T-helper 17 cell (primary cell): ENCODE data around the gene PLIN5. TPM values are rescaled to one million over a fixed set of nuclear protein-coding genes. Genes with fewer than 3 reads are reported as not detected.
A peak's percentile ranks its signal among the peaks of the same experiment; 100 is the strongest.
"Not testable (repeated sequence)": the region's sequence is repeated elsewhere in the genome, so short reads cannot be mapped to it uniquely, and the experiment has no call there.

Source experiments
- ATAC-seq: fragments of 150-1000 bp; cut with Tn5 transposase; 2 replicates; pipeline ENCODE4 v1.10.0; 2021; ENCODE audit warnings: mild to moderate bottlenecking, moderate library complexity
- DNase-seq, 3 donors: peaks; one replicate each; pipeline versions ENCODE4 v3.0.0 to v3.0.0-alpha.2; 2020 to 2021
- H3K9me3 ChIP-seq: one replicate; pipeline ENCODE4 v1.7.0; 2013; ENCODE audit warnings: low read length, mild to moderate bottlenecking; ENCODE audit not compliant: control insufficient read depth, poor library complexity, severe bottlenecking
- H3K27ac Mint-ChIP-seq: one replicate; pipeline ENCODE4 v1.8.0; 2022; ENCODE audit warnings: mild to moderate bottlenecking, moderate library complexity, mixed read lengths
- H3K27me3 Mint-ChIP-seq: one replicate; pipeline ENCODE4 v1.8.0; 2022; ENCODE audit warnings: mixed read lengths
- H3K36me3 Mint-ChIP-seq: one replicate; pipeline ENCODE4 v1.8.0; 2022; ENCODE audit warnings: low read depth, mixed read lengths
- H3K4me1 Mint-ChIP-seq: one replicate; pipeline ENCODE4 v1.8.0; 2022; ENCODE audit warnings: mild to moderate bottlenecking, mixed read lengths
- H3K4me3 Mint-ChIP-seq: one replicate; pipeline ENCODE4 v1.8.0; 2022; ENCODE audit warnings: mild to moderate bottlenecking, moderate library complexity, mixed read lengths
- total RNA-seq, 4 donors: library from RNA in 2 of 4; stranded (reverse) in 2 of 4; gene quantifications; one replicate each; pipeline ENCODE4 v1.2.3 and lab custom pipeline; 2022 to 2026

PLIN5 gene
- total RNA-seq, 2 donors from 2014 or later, result not detected

DNA sequence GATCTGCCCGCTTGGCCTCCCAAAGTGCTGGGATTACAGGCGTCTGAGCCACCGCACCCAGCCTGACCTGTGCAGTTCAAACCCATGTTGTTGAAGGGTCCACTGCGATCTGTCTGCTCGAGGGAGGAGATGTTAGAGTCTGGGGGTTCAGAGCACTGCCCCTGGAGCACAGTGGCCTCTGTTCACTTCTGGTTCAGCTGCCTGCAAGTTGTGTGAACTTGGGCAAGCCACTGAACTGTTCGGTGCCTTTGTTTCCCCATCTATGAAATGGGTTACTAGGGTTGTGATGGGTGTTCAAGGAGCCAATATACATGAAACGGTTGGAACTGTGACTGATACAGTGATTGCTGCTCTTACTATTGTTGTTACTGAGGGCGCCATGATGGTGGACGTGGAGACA, 1.7 kb downstream of the PLIN5 start:
- no peaks in the 10 kb centered on the region for H3K4me1 Mint-ChIP-seq
- no peak for DNase-seq
- H3K27ac Mint-ChIP-seq, result peak overlapping the region; percentile 39
- peaks cover 15% of the 10 kb centered on the region for H3K27me3 Mint-ChIP-seq
- no peaks in the 10 kb centered on the region for H3K36me3 Mint-ChIP-seq
- no peak for ATAC-seq
- no peaks in the 10 kb centered on the region for H3K9me3 ChIP-seq
- H3K4me3 Mint-ChIP-seq, result no peak overlapping the region

- Mint-ChIP-seq H3K36me3 (no peaks in the 10 kb centered on the region), H3K27me3 (peaks cover 15% of the 10 kb centered on the region), H3K4me1 (no peaks in the 10 kb centered on the region), H3K27ac (no peak overlapping the region), H3K4me3 (no peak overlapping the region)
- no peak for ATAC-seq
- no peak for DNase-seq
- no peaks in the 10 kb centered on the region for H3K9me3 ChIP-seq
Observed at GRCh38 chr19:4531562-4532165, 3.4 kb downstream of the PLIN5 start.

- Mint-ChIP-seq H3K36me3 (no peaks in the 10 kb centered on the region), H3K27me3 (peaks cover 9% of the 10 kb centered on the region), H3K4me3 (no peak overlapping the region), H3K4me1 (no peaks in the 10 kb centered on the region), H3K27ac (no peak overlapping the region)
- no peaks in the 10 kb centered on the region for H3K9me3 ChIP-seq
- no peak for DNase-seq
- ATAC-seq, result no peak
Observed at GRCh38 chr19:4529924-4530522, 5.0 kb downstream of the PLIN5 start.

DNA sequence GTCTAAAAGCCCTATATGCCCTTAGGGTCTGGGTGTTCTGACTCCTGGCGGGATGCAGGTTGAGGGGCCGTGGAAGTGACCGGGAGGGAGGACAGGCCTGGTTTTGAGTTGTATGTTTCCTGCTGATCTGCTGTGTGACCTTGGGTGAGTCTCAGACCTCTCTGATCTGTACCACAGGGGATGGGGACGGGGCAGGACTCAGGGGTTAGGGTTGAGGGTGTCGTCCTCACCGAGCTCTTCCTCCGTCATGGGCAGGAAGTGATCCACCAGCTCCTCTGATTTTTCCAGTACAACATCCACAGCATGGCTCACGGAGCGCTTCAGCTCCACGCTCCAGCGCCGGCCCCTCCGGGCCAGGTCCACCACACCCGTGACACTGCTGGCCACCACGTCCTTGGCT, 6.2 kb downstream of the PLIN5 start:
- H3K9me3 ChIP-seq, result no peaks in the 10 kb centered on the region
- H3K4me1 Mint-ChIP-seq, result no peaks in the 10 kb centered on the region
- H3K27me3 Mint-ChIP-seq, result peaks cover 5% of the 10 kb centered on the region
- H3K27ac Mint-ChIP-seq, result no peak overlapping the region
- H3K4me3 Mint-ChIP-seq, result no peak overlapping the region
- ATAC-seq, result no peak
- no peaks in the 10 kb centered on the region for H3K36me3 Mint-ChIP-seq
- no peak for DNase-seq

DNA sequence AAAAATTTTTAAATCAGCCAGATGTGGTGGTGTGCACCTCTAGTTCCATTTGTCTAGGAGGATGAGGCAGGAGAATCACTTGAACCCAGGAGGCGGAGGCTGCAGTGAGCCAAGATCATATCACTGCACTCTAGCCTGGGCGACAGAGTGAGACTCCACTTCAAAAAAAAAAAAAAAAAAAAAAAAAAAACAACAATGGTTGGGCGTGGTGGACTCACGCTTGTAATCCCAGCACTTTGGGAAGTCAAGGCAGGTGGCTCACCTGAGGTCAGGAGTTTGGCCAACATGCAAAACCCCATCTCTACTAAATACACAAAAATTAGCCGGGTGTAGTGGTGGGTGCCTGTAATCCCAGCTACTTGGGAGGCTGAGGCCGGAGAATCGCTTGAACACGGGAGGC, 7.6 kb downstream of the PLIN5 start:
- H3K9me3 ChIP-seq, H3K4me3 Mint-ChIP-seq, ATAC-seq, H3K36me3 Mint-ChIP-seq, DNase-seq, H3K27ac Mint-ChIP-seq, H3K27me3 Mint-ChIP-seq, H3K4me1 Mint-ChIP-seq: not testable (repeated sequence)

- H3K36me3 Mint-ChIP-seq, result no peaks in the 10 kb centered on the region
- H3K9me3 ChIP-seq, result no peaks in the 10 kb centered on the region
- peaks cover 8% of the 10 kb centered on the region for H3K27me3 Mint-ChIP-seq
- H3K27ac Mint-ChIP-seq, result no peak overlapping the region
- no peaks in the 10 kb centered on the region for H3K4me1 Mint-ChIP-seq
- ATAC-seq (no peak), DNase-seq (no peak)
- H3K4me3 Mint-ChIP-seq, result no peak overlapping the region
Observed at GRCh38 chr19:4525563-4526002, 9.4 kb downstream of the PLIN5 start.

DNA sequence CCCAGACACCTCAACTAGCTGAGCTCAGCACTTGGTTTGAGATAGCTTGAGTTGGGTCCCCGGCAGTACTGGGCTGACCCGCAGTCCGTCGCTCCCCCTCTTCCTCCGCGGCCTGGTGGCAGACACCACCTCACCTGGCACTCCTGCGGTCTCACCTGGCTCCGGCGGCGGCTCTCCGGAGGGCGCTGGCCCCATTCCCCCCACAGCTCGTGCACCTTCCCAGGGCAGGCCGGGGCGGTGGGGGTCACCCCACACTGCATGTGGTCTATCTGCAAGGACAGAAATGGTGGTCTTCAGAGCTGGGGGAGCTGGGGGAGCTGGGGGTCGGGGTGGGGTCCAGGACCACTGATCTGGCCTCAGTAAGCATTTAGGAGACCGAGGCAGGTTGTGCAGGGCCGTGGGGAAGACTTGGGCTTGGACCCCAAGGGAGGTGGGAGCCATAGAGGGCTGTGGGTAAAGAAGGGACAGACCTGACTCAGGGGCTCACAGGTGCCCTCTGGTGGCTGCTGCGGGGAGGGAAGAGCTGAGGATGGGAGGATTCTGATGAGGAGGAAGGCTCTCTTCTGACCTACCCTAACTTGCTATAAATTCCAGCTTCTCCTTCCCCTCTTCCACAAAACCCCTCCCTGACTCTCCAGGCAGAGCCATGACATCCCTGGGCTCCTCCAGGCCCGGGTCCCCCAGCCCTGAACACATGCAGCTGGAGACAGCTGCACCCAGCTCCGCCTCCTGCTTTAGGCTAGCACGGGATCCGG, 10.0 kb downstream of the PLIN5 start:
- Mint-ChIP-seq H3K27me3 (peaks cover 8% of the 10 kb centered on the region), H3K27ac (no peak overlapping the region), H3K4me1 (no peaks in the 10 kb centered on the region), H3K36me3 (no peaks in the 10 kb centered on the region), H3K4me3 (no peak overlapping the region)
- ATAC-seq (peak; percentile 71), DNase-seq (peak; percentile 40 to 64 (median 44))
- H3K9me3 ChIP-seq, result no peaks in the 10 kb centered on the region

DNA sequence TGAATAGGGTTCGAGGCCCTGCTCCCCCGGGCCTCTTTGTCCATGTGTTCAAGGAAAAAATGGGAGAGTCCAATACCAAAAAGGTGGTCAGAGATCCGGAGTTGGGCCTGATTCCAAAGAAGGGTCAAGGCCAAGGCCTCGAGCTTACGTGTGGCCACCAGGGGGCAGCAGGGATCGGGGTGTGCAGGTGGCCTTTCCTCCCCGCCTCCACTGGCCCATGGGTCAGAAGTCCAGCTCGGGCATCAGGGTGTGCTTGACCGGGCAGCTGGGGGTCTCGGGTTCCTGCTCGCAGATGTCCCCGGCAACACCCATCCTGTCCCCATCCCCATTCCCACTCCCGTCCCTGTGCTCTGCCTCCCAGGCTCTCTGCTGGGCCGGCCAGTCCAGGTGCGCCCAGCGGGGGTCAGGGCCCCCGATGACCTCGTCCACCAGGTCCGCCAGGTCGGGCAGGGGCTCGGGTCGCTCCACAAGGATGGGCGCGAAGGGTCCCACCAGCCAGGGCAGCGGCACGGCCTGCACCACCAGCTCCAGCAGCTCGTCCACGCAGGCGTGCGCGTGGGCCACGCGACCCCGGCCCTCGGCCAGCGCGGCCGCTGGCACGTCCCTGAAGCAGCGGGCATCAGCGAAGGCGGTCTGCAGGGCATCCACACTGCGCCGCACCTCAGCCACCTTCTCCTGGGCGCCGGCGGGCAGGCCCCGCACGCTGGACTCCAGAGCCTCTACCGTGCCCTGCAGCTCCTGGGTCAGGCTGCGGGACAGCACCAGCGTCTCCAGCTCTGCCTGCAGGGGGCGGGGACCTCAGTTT, 11.5 kb downstream of the PLIN5 start:
- Mint-ChIP-seq H3K27me3 (peaks cover 8% of the 10 kb centered on the region), H3K27ac (no peak overlapping the region), H3K4me3 (no peak overlapping the region), H3K4me1 (no peaks in the 10 kb centered on the region), H3K36me3 (no peaks in the 10 kb centered on the region)
- no peak for ATAC-seq
- no peak for DNase-seq
- no peaks in the 10 kb centered on the region for H3K9me3 ChIP-seq

GRCh38 chr19:4522291-4523002, 12.6 kb downstream of the PLIN5 start:
- no peak for DNase-seq
- H3K27ac Mint-ChIP-seq, result no peak overlapping the region
- no peak overlapping the region for H3K4me3 Mint-ChIP-seq
- H3K27me3 Mint-ChIP-seq, result peaks cover 8% of the 10 kb centered on the region
- no peak for ATAC-seq
- no peaks in the 10 kb centered on the region for H3K4me1 Mint-ChIP-seq
- no peaks in the 10 kb centered on the region for H3K9me3 ChIP-seq
- no peaks in the 10 kb centered on the region for H3K36me3 Mint-ChIP-seq

- Mint-ChIP-seq H3K27me3 (peaks cover 8% of the 10 kb centered on the region), H3K36me3 (no peaks in the 10 kb centered on the region), H3K27ac (no peak overlapping the region), H3K4me1 (no peaks in the 10 kb centered on the region), H3K4me3 (no peak overlapping the region)
- DNase-seq (no peak), ATAC-seq (no peak)
- H3K9me3 ChIP-seq, result no peaks in the 10 kb centered on the region
Observed at GRCh38 chr19:4521888-4522242, 13.2 kb downstream of the PLIN5 start.

DNA sequence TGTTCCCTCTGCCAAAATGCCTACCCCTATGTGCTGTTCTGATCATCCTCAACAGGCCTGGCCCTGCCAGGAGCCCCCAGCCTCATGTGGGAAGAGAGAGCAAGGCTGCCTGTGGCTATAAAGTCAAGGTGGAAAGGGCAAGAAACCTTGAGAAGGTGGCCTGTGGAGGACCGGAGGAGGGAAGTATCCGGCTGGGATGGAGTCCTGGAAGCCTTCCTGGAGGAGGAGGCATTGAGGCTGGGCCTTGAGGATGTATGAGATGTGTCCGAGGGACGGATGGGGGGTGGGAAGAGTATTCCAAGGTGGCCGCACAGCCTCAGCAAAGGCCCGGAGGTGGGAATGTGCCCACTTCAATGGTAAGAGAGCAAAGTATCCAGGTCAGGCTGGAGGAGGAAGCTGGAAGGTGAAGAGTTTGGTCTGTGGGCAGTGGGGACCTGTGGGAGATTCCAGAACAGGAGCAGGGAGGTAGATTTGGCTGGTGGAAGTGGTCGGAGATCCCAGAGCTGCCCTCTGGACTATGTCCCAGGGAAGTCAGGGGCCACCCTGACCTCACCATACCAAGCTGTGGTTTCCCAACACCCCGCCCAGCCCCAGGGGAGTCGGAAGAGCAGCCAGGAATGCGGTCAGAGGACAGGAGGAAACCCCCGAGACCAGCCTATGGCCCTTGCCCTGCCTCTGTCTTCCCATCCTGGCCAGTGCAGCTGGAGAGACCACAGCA, 13.7 kb downstream of the PLIN5 start:
- no peaks in the 10 kb centered on the region for H3K4me1 Mint-ChIP-seq
- H3K9me3 ChIP-seq, result no peaks in the 10 kb centered on the region
- ATAC-seq (no peak), DNase-seq (no peak)
- H3K27ac Mint-ChIP-seq, result no peak overlapping the region
- no peaks in the 10 kb centered on the region for H3K36me3 Mint-ChIP-seq
- no peak overlapping the region for H3K4me3 Mint-ChIP-seq
- H3K27me3 Mint-ChIP-seq, result peaks cover 8% of the 10 kb centered on the region

DNA sequence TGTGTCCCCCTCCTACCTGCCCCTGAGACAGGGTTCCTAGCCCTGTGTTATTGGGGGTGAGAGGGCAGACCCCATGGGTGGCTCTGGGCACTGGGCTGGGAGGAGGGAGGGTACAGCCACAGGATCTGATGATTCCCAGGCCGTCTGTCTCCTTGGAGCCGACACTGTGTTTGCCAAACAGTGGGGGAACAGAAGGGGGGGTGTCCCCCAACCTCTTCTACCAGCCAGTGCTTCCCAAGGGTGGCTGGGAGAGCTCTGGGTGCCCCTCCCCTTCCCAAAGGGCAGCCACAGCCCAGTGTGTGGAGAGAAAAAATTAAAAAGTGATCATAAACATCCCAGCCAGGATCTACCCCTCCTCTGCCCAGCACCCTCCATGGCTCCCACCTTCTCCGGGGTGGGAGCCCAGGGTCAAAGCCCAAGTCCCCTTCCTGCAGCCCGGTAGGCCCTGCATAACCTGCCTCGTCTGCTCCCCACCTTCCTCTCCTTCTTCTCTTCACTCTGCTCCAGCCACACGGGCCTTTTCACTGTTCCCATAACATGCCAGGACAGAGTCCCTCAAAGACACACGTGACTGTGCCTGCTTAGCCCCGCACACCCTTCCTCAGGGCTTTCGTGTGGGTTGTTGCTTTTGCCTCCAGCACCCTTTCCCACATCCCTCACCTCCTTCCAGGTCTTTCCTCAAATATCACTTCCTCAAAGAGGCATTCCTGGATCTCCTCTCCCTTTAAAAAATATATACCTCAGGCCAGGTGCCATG, 15.3 kb downstream of the PLIN5 start:
- Mint-ChIP-seq H3K4me1 (no peaks in the 10 kb centered on the region), H3K27ac (no peak overlapping the region), H3K27me3 (peaks cover 8% of the 10 kb centered on the region), H3K36me3 (no peaks in the 10 kb centered on the region), H3K4me3 (no peak overlapping the region)
- DNase-seq (no peak), ATAC-seq (no peak)
- no peaks in the 10 kb centered on the region for H3K9me3 ChIP-seq
